Measurements from ENCODE around the gene CCKAR. TPM values are rescaled to one million over a fixed set of nuclear protein-coding genes. Genes with fewer than 3 reads are reported as not detected.

Gene CCKAR
- total RNA-seq, 1 donor from 2014 or later = not detected

DNA sequence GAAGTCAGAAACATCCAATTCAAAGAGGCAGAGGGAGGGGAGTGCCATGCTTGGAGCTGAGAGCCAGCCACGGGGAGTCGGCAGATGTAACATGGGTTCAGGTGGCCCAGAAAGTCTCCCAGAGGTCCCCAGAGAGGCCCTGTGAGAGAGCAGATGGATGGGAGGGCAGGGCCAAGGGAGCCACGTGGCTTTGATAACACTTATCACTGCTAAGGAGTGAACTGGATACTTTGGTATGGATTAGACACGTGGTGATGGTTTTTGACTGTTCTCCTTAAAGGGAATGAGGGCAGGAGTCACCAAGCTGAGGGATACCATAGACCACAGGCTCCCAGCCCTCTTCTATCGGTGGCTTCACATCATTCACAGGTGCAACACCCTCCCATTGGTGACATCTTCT, 13.7 kb downstream of the CCKAR start:
- H3K27me3 ChIP-seq (ENCODE audit: control insufficient read depth in 3 of 3, insufficient read depth in 3 of 3, low read length in 3 of 3) = no peaks in the 10 kb centered on the region
- no peak overlapping the region for H3K27ac ChIP-seq (ENCODE audit: low read depth, low read length)
- no peak overlapping the region for H3K9ac ChIP-seq (ENCODE audit: low read depth in 1 of 3, low read length in 3 of 3)
- H3K4me3 ChIP-seq (ENCODE audit: low read length in 3 of 3) = no peak overlapping the region
- no peaks in the 10 kb centered on the region for H3K4me1 ChIP-seq (ENCODE audit: control insufficient read depth in 3 of 3, insufficient read depth in 3 of 3, low read length in 3 of 3)
- no peaks in the 10 kb centered on the region for H3K36me3 ChIP-seq (ENCODE audit: control insufficient read depth in 3 of 3, insufficient read depth in 3 of 3, low read length in 3 of 3)
- no peaks in the 10 kb centered on the region for H3K9me3 ChIP-seq (ENCODE audit: control insufficient read depth in 3 of 3, low read length in 3 of 3)

DNA sequence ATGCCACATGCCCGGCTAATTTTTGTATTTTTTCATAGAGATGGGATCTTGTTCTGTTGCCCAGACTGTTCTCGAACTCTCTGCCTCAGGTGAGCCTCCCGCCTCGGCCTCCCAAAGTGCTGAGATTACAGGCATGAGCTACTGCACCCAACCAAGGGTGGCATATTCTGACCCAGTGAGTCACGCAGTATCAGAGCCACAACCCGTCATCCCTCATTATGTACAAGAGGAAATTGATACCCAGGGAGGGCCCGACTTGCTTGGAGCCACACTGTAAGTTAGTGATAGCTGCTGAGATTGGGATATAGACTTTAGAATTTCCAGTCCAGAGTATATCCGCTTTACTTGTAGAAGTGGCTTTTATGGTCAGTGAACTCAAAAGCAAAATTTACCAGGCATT, 14.6 kb downstream of the CCKAR start:
- no peaks in the 10 kb centered on the region for H3K27me3 ChIP-seq (ENCODE audit: control insufficient read depth in 3 of 3, insufficient read depth in 3 of 3, low read length in 3 of 3)
- no peaks in the 10 kb centered on the region for H3K36me3 ChIP-seq (ENCODE audit: control insufficient read depth in 3 of 3, insufficient read depth in 3 of 3, low read length in 3 of 3)
- no peak overlapping the region for H3K27ac ChIP-seq (ENCODE audit: low read depth, low read length)
- no peaks in the 10 kb centered on the region for H3K9me3 ChIP-seq (ENCODE audit: control insufficient read depth in 3 of 3, low read length in 3 of 3)
- no peak overlapping the region for H3K4me3 ChIP-seq (ENCODE audit: low read length in 3 of 3)
- H3K9ac ChIP-seq (ENCODE audit: low read depth in 1 of 3, low read length in 3 of 3) = no peak overlapping the region
- no peaks in the 10 kb centered on the region for H3K4me1 ChIP-seq (ENCODE audit: control insufficient read depth in 3 of 3, insufficient read depth in 3 of 3, low read length in 3 of 3)

DNA sequence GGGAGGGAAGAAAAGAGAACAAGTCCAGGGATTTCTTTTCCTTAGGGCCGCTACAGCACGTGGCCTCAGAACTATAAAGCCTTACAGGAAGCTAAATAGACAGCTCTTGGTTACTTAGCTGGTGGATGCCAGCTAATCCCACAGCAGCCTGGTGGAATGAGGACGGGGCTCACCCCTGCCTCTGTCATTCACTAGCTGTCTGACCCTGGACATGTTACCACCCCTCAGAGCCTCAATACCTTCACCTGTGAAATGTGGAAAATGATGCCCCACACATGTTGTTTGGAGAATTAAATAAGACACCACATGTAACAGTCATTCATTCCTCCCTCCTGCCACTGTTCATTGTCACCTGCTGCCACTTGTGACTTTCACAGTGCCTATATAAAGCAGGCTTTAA, 15.7 kb downstream of the CCKAR start:
- no peaks in the 10 kb centered on the region for H3K4me1 ChIP-seq (ENCODE audit: control insufficient read depth in 3 of 3, insufficient read depth in 3 of 3, low read length in 3 of 3)

DNA sequence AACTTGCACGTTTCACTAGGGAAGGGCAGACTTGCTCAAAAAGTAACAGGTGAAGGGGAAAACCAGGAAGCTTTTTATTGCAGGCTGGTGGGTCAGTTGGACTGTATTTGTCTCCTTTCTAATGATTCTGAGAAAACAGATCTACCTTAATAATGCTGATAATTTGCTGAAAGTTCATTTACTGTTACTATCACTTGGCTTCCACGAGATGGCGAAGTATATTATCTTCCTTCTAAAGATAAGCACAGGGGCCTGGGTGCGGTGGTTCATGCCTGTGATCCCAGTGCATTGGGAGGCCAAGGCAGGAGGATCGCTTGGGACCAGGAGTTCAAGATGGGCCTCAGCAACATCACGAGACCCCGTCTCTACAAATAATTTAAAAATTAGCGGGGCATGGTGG, 16.4 kb downstream of the CCKAR start:
- no peaks in the 10 kb centered on the region for H3K36me3 ChIP-seq (ENCODE audit: control insufficient read depth in 3 of 3, insufficient read depth in 3 of 3, low read length in 3 of 3)
- H3K27me3 ChIP-seq (ENCODE audit: control insufficient read depth in 3 of 3, insufficient read depth in 3 of 3, low read length in 3 of 3) = no peaks in the 10 kb centered on the region
- H3K4me3 ChIP-seq (ENCODE audit: low read length in 3 of 3) = no peak overlapping the region
- no peaks in the 10 kb centered on the region for H3K4me1 ChIP-seq (ENCODE audit: control insufficient read depth in 3 of 3, insufficient read depth in 3 of 3, low read length in 3 of 3)
- no peak overlapping the region for H3K9ac ChIP-seq (ENCODE audit: low read depth in 1 of 3, low read length in 3 of 3)
- H3K9me3 ChIP-seq (ENCODE audit: control insufficient read depth in 3 of 3, low read length in 3 of 3) = no peaks in the 10 kb centered on the region
- no peak overlapping the region for H3K27ac ChIP-seq (ENCODE audit: low read depth, low read length)

More for the DNA sequence above, 15.7 kb downstream of the CCKAR start:
- no peak overlapping the region for H3K27ac ChIP-seq (ENCODE audit: low read depth, low read length)
- no peaks in the 10 kb centered on the region for H3K9me3 ChIP-seq (ENCODE audit: control insufficient read depth in 3 of 3, low read length in 3 of 3)
- H3K4me3 ChIP-seq (ENCODE audit: low read length in 3 of 3) = no peak overlapping the region
- H3K9ac ChIP-seq (ENCODE audit: low read depth in 1 of 3, low read length in 3 of 3) = no peak overlapping the region
- H3K36me3 ChIP-seq (ENCODE audit: control insufficient read depth in 3 of 3, insufficient read depth in 3 of 3, low read length in 3 of 3) = no peaks in the 10 kb centered on the region
- no peaks in the 10 kb centered on the region for H3K27me3 ChIP-seq (ENCODE audit: control insufficient read depth in 3 of 3, insufficient read depth in 3 of 3, low read length in 3 of 3)

DNA sequence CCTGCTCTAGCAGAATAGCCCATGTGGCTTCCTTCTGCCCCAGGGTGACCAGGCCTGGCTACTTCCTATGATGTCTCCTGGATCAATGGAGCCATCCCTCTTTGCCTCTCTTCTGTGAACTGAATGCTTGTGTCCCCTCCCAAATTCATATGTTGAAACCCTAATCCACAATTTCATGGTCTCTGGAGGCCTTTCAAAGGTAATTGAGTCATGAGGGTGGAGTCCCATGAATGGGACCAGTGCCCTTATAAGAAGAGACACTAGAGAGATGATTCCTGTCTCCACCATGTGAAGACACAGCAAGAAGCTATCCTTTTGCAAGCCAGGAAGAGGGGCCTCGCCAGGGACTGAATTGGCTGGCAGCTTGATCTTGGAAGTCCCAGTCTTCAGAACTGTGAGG, 18.4 kb downstream of the CCKAR start:
- H3K4me3 ChIP-seq (ENCODE audit: low read length in 3 of 3) = no peak overlapping the region
- H3K9ac ChIP-seq (ENCODE audit: low read depth in 1 of 3, low read length in 3 of 3) = no peak overlapping the region
- H3K9me3 ChIP-seq (ENCODE audit: control insufficient read depth in 3 of 3, low read length in 3 of 3) = no peaks in the 10 kb centered on the region
- no peak overlapping the region for H3K27ac ChIP-seq (ENCODE audit: low read depth, low read length)
- H3K27me3 ChIP-seq (ENCODE audit: control insufficient read depth in 3 of 3, insufficient read depth in 3 of 3, low read length in 3 of 3) = peaks cover 0 to 3% (median 0%) of the 10 kb centered on the region in 3 donors
- H3K36me3 ChIP-seq (ENCODE audit: control insufficient read depth in 3 of 3, insufficient read depth in 3 of 3, low read length in 3 of 3) = no peaks in the 10 kb centered on the region
- no peaks in the 10 kb centered on the region for H3K4me1 ChIP-seq (ENCODE audit: control insufficient read depth in 3 of 3, insufficient read depth in 3 of 3, low read length in 3 of 3)

DNA sequence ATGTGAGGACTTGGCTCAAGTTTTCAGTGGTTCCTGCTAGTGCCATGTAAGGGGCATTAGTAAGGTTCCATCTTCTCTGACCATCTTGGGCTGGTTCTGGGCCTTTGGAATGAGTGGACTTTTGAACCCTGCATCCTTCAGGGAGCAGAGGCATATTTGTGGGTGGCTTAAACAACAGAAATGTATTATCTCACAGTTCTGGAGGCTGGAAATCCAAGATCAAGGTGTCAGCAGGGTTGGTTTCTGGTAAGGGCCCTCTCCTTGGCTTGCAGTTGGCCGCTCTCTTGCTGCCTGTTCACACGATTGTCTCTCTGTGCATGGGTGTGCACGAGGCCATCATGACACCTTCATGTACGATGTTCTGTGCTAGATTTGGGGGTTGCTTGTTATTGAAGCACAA, 21.3 kb downstream of the CCKAR start:
- H3K27ac ChIP-seq (ENCODE audit: low read depth, low read length) = no peak overlapping the region
- H3K27me3 ChIP-seq (ENCODE audit: control insufficient read depth in 3 of 3, insufficient read depth in 3 of 3, low read length in 3 of 3) = peaks cover 0 to 3% (median 0%) of the 10 kb centered on the region in 3 donors
- no peak overlapping the region for H3K9ac ChIP-seq (ENCODE audit: low read depth in 1 of 3, low read length in 3 of 3)
- H3K4me3 ChIP-seq (ENCODE audit: low read length in 3 of 3) = no peak overlapping the region
- no peaks in the 10 kb centered on the region for H3K36me3 ChIP-seq (ENCODE audit: control insufficient read depth in 3 of 3, insufficient read depth in 3 of 3, low read length in 3 of 3)
- no peaks in the 10 kb centered on the region for H3K4me1 ChIP-seq (ENCODE audit: control insufficient read depth in 3 of 3, insufficient read depth in 3 of 3, low read length in 3 of 3)
- no peaks in the 10 kb centered on the region for H3K9me3 ChIP-seq (ENCODE audit: control insufficient read depth in 3 of 3, low read length in 3 of 3)

DNA sequence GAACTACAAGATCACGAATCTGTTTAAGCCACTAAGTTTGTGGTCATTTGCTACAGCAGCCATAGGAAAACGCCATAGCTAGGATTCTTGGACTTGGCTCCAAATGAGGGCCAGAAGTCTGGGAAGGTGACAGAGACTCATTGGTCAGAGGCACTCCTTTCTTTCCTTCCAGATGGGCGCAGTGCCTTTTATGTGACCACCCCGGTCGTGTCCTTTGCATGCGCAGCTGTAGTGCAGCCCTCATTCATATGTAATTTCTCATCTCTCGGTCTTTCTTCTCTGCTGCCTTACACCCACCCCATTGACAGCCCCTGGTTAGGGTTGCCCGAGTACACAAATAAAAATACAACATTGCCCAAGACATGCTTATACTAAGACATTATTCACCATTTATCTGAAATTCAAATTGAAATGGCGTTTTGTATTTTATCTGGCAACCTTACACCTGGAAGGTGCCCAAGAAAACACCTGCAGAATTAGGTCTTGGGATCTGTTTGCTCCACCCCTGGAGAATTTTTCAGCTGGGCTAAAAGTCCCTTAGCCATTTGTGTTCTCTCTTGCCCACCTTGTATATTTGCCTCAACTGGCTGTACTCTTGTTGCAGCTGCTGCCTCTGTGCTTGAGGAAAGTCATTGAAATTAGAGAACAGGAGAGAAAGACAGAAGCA, 21.9 kb downstream of the CCKAR start:
- no peak overlapping the region for H3K27ac ChIP-seq (ENCODE audit: low read depth, low read length)
- H3K4me3 ChIP-seq (ENCODE audit: low read length in 3 of 3) = no peak overlapping the region

DNA sequence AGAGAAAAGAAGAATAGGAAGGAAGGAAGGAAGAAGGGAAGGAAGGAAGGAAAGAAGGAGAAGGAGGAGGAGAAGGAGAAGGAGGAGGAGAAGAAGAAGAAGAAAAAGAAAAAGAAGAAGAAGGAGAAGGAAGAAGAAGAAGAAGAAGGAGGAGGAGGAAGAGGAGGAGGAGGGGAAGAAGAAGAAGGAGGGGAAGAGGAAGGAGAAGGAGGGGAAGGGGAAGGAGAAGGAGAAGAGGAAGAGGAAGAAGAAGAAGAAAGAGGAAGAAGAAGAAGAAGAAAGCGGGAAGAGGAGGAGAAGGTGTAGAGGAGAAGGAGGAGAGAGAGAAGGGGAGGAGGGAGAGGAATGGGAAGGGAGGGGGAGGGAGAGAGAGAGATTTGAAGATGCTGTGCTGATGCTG, 22.6 kb downstream of the CCKAR start:
- Histone ChIP-seq H3K4me1 (ENCODE audit: control insufficient read depth in 3 of 3, insufficient read depth in 3 of 3, low read length in 3 of 3) (no peaks in the 10 kb centered on the region), H3K9ac (ENCODE audit: low read depth in 1 of 3, low read length in 3 of 3) (no peak overlapping the region), H3K27ac (ENCODE audit: low read depth, low read length) (no peak overlapping the region), H3K27me3 (ENCODE audit: control insufficient read depth in 3 of 3, insufficient read depth in 3 of 3, low read length in 3 of 3) (peaks cover 0 to 3% (median 0%) of the 10 kb centered on the region in 3 donors), H3K36me3 (ENCODE audit: control insufficient read depth in 3 of 3, insufficient read depth in 3 of 3, low read length in 3 of 3) (no peaks in the 10 kb centered on the region), H3K4me3 (ENCODE audit: low read length in 3 of 3) (no peak overlapping the region), H3K9me3 (ENCODE audit: control insufficient read depth in 3 of 3, low read length in 3 of 3) (no peaks in the 10 kb centered on the region)

More for the DNA sequence above, 21.9 kb downstream of the CCKAR start:
- no peaks in the 10 kb centered on the region for H3K4me1 ChIP-seq (ENCODE audit: control insufficient read depth in 3 of 3, insufficient read depth in 3 of 3, low read length in 3 of 3)
- no peak overlapping the region for H3K9ac ChIP-seq (ENCODE audit: low read depth in 1 of 3, low read length in 3 of 3)
- no peaks in the 10 kb centered on the region for H3K9me3 ChIP-seq (ENCODE audit: control insufficient read depth in 3 of 3, low read length in 3 of 3)
- no peaks in the 10 kb centered on the region for H3K36me3 ChIP-seq (ENCODE audit: control insufficient read depth in 3 of 3, insufficient read depth in 3 of 3, low read length in 3 of 3)
- peaks cover 0 to 3% (median 0%) of the 10 kb centered on the region in 3 donors for H3K27me3 ChIP-seq (ENCODE audit: control insufficient read depth in 3 of 3, insufficient read depth in 3 of 3, low read length in 3 of 3)

DNA sequence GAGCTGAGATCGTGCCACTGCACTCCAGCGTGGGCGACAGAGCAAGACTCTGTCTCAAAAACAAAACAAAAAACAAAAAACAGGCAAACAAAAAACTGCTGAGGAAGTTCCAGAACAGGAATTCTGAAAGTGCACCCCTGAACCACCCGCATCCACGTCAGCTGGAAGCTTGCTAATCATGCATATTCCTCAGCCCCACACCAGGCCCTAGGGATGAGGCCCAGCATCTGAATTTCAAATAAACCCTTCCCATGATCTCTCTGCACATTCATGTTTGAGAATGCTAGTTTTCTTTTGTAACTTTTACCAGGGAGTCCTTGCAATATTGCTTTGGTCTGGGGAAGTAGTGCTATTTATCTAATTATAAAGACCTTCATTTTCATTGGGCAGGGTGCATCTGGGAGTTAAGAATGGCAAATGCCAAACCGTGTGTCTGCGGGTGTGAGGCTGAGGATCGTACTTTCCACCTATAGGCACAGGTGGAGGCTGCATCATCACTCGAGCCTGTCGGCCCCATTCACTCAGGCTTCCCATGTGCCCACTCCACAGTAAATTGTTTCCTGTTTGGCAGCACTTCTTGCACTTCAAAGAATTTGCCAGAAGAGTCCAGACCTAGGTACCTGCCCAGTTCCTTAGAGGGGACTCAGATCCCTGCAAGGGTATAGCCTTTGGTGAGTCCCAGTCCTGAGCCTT, 23.6 kb downstream of the CCKAR start:
- H3K4me3 ChIP-seq (ENCODE audit: low read length in 3 of 3) = no peak overlapping the region
- H3K4me1 ChIP-seq (ENCODE audit: control insufficient read depth in 3 of 3, insufficient read depth in 3 of 3, low read length in 3 of 3) = no peaks in the 10 kb centered on the region
- no peak overlapping the region for H3K9ac ChIP-seq (ENCODE audit: low read depth in 1 of 3, low read length in 3 of 3)
- H3K27ac ChIP-seq (ENCODE audit: low read depth, low read length) = no peak overlapping the region
- no peaks in the 10 kb centered on the region for H3K9me3 ChIP-seq (ENCODE audit: control insufficient read depth in 3 of 3, low read length in 3 of 3)
- no peaks in the 10 kb centered on the region for H3K36me3 ChIP-seq (ENCODE audit: control insufficient read depth in 3 of 3, insufficient read depth in 3 of 3, low read length in 3 of 3)
- H3K27me3 ChIP-seq (ENCODE audit: control insufficient read depth in 3 of 3, insufficient read depth in 3 of 3, low read length in 3 of 3) = peaks cover 0 to 3% (median 0%) of the 10 kb centered on the region in 3 donors

DNA sequence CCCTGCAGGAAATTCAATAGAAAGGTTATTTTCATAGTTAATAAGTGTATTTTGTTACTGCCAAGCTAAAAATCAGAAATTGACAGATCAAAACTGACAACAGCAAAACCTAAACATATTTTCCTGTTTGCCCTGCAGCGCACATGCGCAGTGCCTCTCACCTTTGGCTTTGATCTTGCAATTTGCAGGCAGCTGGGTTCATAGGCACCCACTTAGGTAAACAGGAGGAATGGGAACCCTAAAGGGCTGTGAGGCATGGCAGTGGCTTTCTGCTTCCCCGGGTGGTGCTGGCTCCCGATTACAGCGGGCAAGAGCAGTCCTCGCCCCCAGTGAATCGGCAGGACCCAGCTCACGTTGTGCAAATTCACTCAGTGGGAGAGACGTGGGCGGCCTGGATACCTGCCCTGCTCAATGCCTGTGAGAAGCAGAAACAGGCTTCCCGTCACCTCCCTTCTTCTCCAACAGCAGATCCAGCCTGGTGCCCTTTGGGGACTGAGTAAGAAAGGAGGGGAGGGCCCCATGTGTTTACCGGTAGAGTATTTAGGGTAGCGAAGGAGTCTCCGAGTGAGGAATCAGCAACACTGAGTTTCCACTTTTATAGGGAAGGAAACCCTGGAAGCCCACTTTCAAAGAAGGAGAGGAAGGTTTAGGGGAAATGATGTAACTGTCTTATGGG, 25.7 kb downstream of the CCKAR start:
- H3K4me3 ChIP-seq (ENCODE audit: low read length in 3 of 3) = no peak overlapping the region
- peaks cover 0 to 3% (median 0%) of the 10 kb centered on the region in 3 donors for H3K27me3 ChIP-seq (ENCODE audit: control insufficient read depth in 3 of 3, insufficient read depth in 3 of 3, low read length in 3 of 3)
- H3K9ac ChIP-seq (ENCODE audit: low read depth in 1 of 3, low read length in 3 of 3) = no peak overlapping the region
- no peaks in the 10 kb centered on the region for H3K36me3 ChIP-seq (ENCODE audit: control insufficient read depth in 3 of 3, insufficient read depth in 3 of 3, low read length in 3 of 3)
- no peaks in the 10 kb centered on the region for H3K4me1 ChIP-seq (ENCODE audit: control insufficient read depth in 3 of 3, insufficient read depth in 3 of 3, low read length in 3 of 3)
- H3K27ac ChIP-seq (ENCODE audit: low read depth, low read length) = no peak overlapping the region
- H3K9me3 ChIP-seq (ENCODE audit: control insufficient read depth in 3 of 3, low read length in 3 of 3) = no peaks in the 10 kb centered on the region
